Caco-2 (cell line): Measurements from ENCODE around the gene NRCAM. TPM values are rescaled to one million over a fixed set of nuclear protein-coding genes. Genes with fewer than 3 reads are reported as not detected.

ENCODE experiments used
- BruUV-seq: library from RNA; stranded (reverse); fragments of 400-500 nt; replicated peaks from 2 replicates; lab custom pipeline; 2021; lab: Mats Ljungman, UMichigan
- CTCF ChIA-PET: fragments of 300-600 bp; sonication (Branson Sonifier 250); formaldehyde crosslinking; loops from one replicate; lab custom pipeline; 2022; ENCODE audit warnings: antibody characterized with exemption; lab: Charles Lee
- POLR2A ChIA-PET: fragments of 300-600 bp; sonication (Branson Sonifier 250); formaldehyde crosslinking; loops from one replicate; lab custom pipeline; 2022; ENCODE audit warnings: antibody characterized with exemption; lab: Charles Lee
- DNase-seq, 2 experiments: peaks; one replicate each; pipeline versions ENCODE4 v3.0.0 to v3.0.0-alpha.2; 2020 to 2022
- H3K27me3 ChIP-seq: replicated peaks from 2 replicates; pipeline ENCODE4 v1.6.0; 2011; ENCODE audit warnings: low read length; ENCODE audit not compliant: control insufficient read depth, insufficient read depth
- H3K36me3 ChIP-seq: 2 replicates; pipeline ENCODE4 v1.5.1; 2011; ENCODE audit warnings: low read length; ENCODE audit not compliant: control insufficient read depth, insufficient read depth
- H3K4me1 ChIP-seq: fragments of 250-450 bp; sonication (Bioruptor Pico); 2 replicates; pipeline ENCODE4 v1.5.1; 2020; ENCODE audit warnings: mild to moderate bottlenecking
- H3K4me3 ChIP-seq: 2 replicates; pipeline ENCODE4 v1.5.1; 2011; ENCODE audit warnings: low read depth, mild to moderate bottlenecking, control low read depth, low read length
- H3K9me3 ChIP-seq: fragments of 250-450 bp; sonication (Bioruptor Pico); 2 replicates; pipeline ENCODE4 v1.5.1; 2020; ENCODE audit warnings: mild to moderate bottlenecking, moderate library complexity
- H3K27ac Mint-ChIP-seq: one replicate; pipeline ENCODE4 v1.8.0; 2022; ENCODE audit warnings: mixed read lengths; ENCODE audit not compliant: unreplicated experiment
- H3K27me3 Mint-ChIP-seq: one replicate; pipeline ENCODE4 v1.8.0; 2022; ENCODE audit warnings: mixed read lengths; ENCODE audit not compliant: insufficient read depth, unreplicated experiment
- H3K36me3 Mint-ChIP-seq: one replicate; pipeline ENCODE4 v1.8.0; 2022; ENCODE audit warnings: mild to moderate bottlenecking, mixed read lengths; ENCODE audit not compliant: insufficient read depth, unreplicated experiment
- H3K4me1 Mint-ChIP-seq: one replicate; pipeline ENCODE4 v1.8.0; 2022; ENCODE audit warnings: low read depth, mixed read lengths; ENCODE audit not compliant: unreplicated experiment
- H3K4me3 Mint-ChIP-seq: one replicate; pipeline ENCODE4 v1.8.0; 2022; ENCODE audit warnings: mild to moderate bottlenecking, moderate library complexity, mixed read lengths; ENCODE audit not compliant: unreplicated experiment
- H3K9me3 Mint-ChIP-seq: one replicate; pipeline ENCODE4 v1.8.0; 2022; ENCODE audit warnings: mixed read lengths; ENCODE audit not compliant: unreplicated experiment
- CTCF ChIP-seq, 2 experiments: fragments of 200-600 bp in 1 of 2; IDR thresholded peaks; 1 replicate in 1 of 2; 2 replicates in 1 of 2; pipeline versions ENCODE4 v1.5.1 to v1.8.0; 2011 to 2022; ENCODE audit warnings: antibody characterized with exemption in 1 of 2, control low read depth in 1 of 2, inconsistent platforms in 1 of 2, low read depth in 1 of 2, low read length in 1 of 2, mild to moderate bottlenecking in 1 of 2, moderate library complexity in 1 of 2; ENCODE audit not compliant: insufficient read depth in 1 of 2, severe bottlenecking in 1 of 2, unreplicated experiment in 1 of 2
- intact Hi-C: fragments of 100-400 bp; cut with micrococcal nuclease; formaldehyde crosslinking; loops from one replicate; pipeline ENCODE4 v1.10.0; 2022; ENCODE audit not compliant: unreplicated experiment
- total RNA-seq: library from RNA; stranded (reverse); gene quantifications from 2 replicates; pipeline ENCODE4 v1.2.3, GENCODE V29; 2022

The NRCAM gene
- total RNA-seq, 1 experiment from 2014 or later: 96.2 TPM

GRCh38 chr7:108486291-108486966 is 30.2 kb upstream of the NRCAM start:
- H3K27me3 Mint-ChIP-seq: no peaks in the 10 kb centered on the region
- no peak for TF ChIP-seq CTCF (IDR thresholded peaks at IDR 0.05; ENCODE audit: insufficient read depth in 1 of 2, low read depth in 1 of 2, low read length in 1 of 2, severe bottlenecking in 1 of 2, unreplicated experiment in 1 of 2)

GRCh38 chr7:108484137-108484536 is 27.9 kb upstream of the NRCAM start:
- intact Hi-C loops: no loop called here
- ChIA-PET CTCF (no interaction called here), POLR2A (no interaction called here)
- Histone ChIP-seq H3K4me1 (no peaks in the 10 kb centered on the region), H3K9me3 (no peaks in the 10 kb centered on the region), H3K27me3 (no peaks in the 10 kb centered on the region), H3K36me3 (no peaks in the 10 kb centered on the region), H3K4me3 (no peak overlapping the region)
- H3K27me3 Mint-ChIP-seq: no peaks in the 10 kb centered on the region
- no TSS peak for BruUV-seq
- H3K4me1 Mint-ChIP-seq: no peaks in the 10 kb centered on the region
- no peak for DNase-seq
- H3K27ac Mint-ChIP-seq: no peak overlapping the region
- H3K9me3 Mint-ChIP-seq: no peaks in the 10 kb centered on the region
- no peak for TF ChIP-seq CTCF (IDR thresholded peaks at IDR 0.05; ENCODE audit: insufficient read depth in 1 of 2, low read depth in 1 of 2, low read length in 1 of 2, severe bottlenecking in 1 of 2, unreplicated experiment in 1 of 2)
- no peak overlapping the region for H3K4me3 Mint-ChIP-seq
- H3K36me3 Mint-ChIP-seq: no peaks in the 10 kb centered on the region

More at GRCh38 chr7:108486291-108486966, 30.2 kb upstream of the NRCAM start:
- H3K9me3 Mint-ChIP-seq: no peaks in the 10 kb centered on the region
- intact Hi-C loops: no loop called here
- H3K27me3 ChIP-seq: no peaks in the 10 kb centered on the region
- no peak overlapping the region for H3K4me3 ChIP-seq
- H3K4me1 Mint-ChIP-seq: no peaks in the 10 kb centered on the region
- no peaks in the 10 kb centered on the region for H3K9me3 ChIP-seq
- ChIA-PET CTCF (no interaction called here), POLR2A (no interaction called here)
- H3K36me3 ChIP-seq: no peaks in the 10 kb centered on the region
- no peak for DNase-seq
- BruUV-seq: no TSS peak
- H3K4me1 ChIP-seq: no peaks in the 10 kb centered on the region
- no peak overlapping the region for H3K27ac Mint-ChIP-seq
- H3K36me3 Mint-ChIP-seq: no peaks in the 10 kb centered on the region
- no peak overlapping the region for H3K4me3 Mint-ChIP-seq

GRCh38 chr7:108480311-108480710 is 24.1 kb upstream of the NRCAM start:
- Mint-ChIP-seq H3K27me3 (no peaks in the 10 kb centered on the region), H3K36me3 (no peaks in the 10 kb centered on the region), H3K27ac (no peak overlapping the region), H3K4me3 (no peak overlapping the region), H3K4me1 (no peaks in the 10 kb centered on the region), H3K9me3 (no peaks in the 10 kb centered on the region)
- no peak for DNase-seq
- CTCF ChIA-PET: no interaction called here
- no peaks in the 10 kb centered on the region for H3K9me3 ChIP-seq
- H3K27me3 ChIP-seq: no peaks in the 10 kb centered on the region
- TF ChIP-seq CTCF (IDR thresholded peaks at IDR 0.05; ENCODE audit: insufficient read depth in 1 of 2, low read depth in 1 of 2, low read length in 1 of 2, severe bottlenecking in 1 of 2, unreplicated experiment in 1 of 2): no peak
- no TSS peak for BruUV-seq
- POLR2A ChIA-PET: no interaction called here
- no peaks in the 10 kb centered on the region; the same call in 1 of the 2 replicates for H3K36me3 ChIP-seq
- no peaks in the 10 kb centered on the region for H3K4me1 ChIP-seq
- intact Hi-C loops: no loop called here
- no peak overlapping the region for H3K4me3 ChIP-seq
